ENCODE data around the gene CMSS1. TPM values are rescaled to one million over a fixed set of nuclear protein-coding genes. Genes with fewer than 3 reads are reported as not detected.

CMSS1 gene
- total RNA-seq, 1 experiment from 2014 or later = 55.8 TPM

- H3K4me1 Mint-ChIP-seq (ENCODE audit: low read depth, unreplicated experiment) = no peaks in the 10 kb centered on the region
- no peak for DNase-seq
- CTCF ChIA-PET = interaction anchor here (1.0 kb wide), 1 partner anchor 10 kb away, joined by 3 read pairs; no protein-coding TSS in a partner anchor
- H3K27me3 Mint-ChIP-seq (ENCODE audit: unreplicated experiment) = no peaks in the 10 kb centered on the region
- peaks cover 3% of the 10 kb centered on the region for H3K9me3 Mint-ChIP-seq (ENCODE audit: low read depth, unreplicated experiment)
- H3K27ac Mint-ChIP-seq (ENCODE audit: unreplicated experiment) = no peak overlapping the region
- intact Hi-C loops (cut with micrococcal nuclease; ENCODE audit: unreplicated experiment) = no loop called here
- H3K4me3 Mint-ChIP-seq (ENCODE audit: low read depth, unreplicated experiment) = no peak overlapping the region
- H3K36me3 Mint-ChIP-seq (ENCODE audit: insufficient read depth, unreplicated experiment) = peaks cover 5% of the 10 kb centered on the region
- no peak for TF ChIP-seq CTCF (IDR thresholded peaks at IDR 0.05; ENCODE audit: unreplicated experiment)
- BruUV-seq (replicated peaks) = no TSS peak
These were observed 296.2 kb downstream of the CMSS1 start for GRCh38 chr3:100113723-100114412.

- no peak for TF ChIP-seq CTCF (IDR thresholded peaks at IDR 0.05; ENCODE audit: unreplicated experiment)
- peaks cover 5% of the 10 kb centered on the region for H3K36me3 Mint-ChIP-seq (ENCODE audit: insufficient read depth, unreplicated experiment)
- CTCF ChIA-PET = no interaction called here
- peaks cover 3% of the 10 kb centered on the region for H3K9me3 Mint-ChIP-seq (ENCODE audit: low read depth, unreplicated experiment)
- H3K27ac Mint-ChIP-seq (ENCODE audit: unreplicated experiment) = no peak within 1 kb of the TSS
- intact Hi-C loops (cut with micrococcal nuclease; ENCODE audit: unreplicated experiment) = no loop called here
- no peak within 1 kb of the TSS for H3K4me3 Mint-ChIP-seq (ENCODE audit: low read depth, unreplicated experiment)
- DNase-seq = no peak
- no peaks in the 10 kb centered on the region for H3K27me3 Mint-ChIP-seq (ENCODE audit: unreplicated experiment)
- BruUV-seq (replicated peaks) = no TSS peak
- H3K4me1 Mint-ChIP-seq (ENCODE audit: low read depth, unreplicated experiment) = no peaks in the 10 kb centered on the region
These were observed 296.9 kb downstream of the CMSS1 start, which contains the start of gene FILIP1L for GRCh38 chr3:100114413-100115030. TSS of gene FILIP1L (minus strand) at chr3:100114501.

GRCh38 chr3:100117093-100117492 is 299.4 kb downstream of the CMSS1 start:
- no TSS peak for BruUV-seq (replicated peaks)
- Mint-ChIP-seq H3K36me3 (ENCODE audit: insufficient read depth, unreplicated experiment) (peaks cover 5% of the 10 kb centered on the region), H3K4me1 (ENCODE audit: low read depth, unreplicated experiment) (no peaks in the 10 kb centered on the region), H3K4me3 (ENCODE audit: low read depth, unreplicated experiment) (no peak overlapping the region), H3K27me3 (ENCODE audit: unreplicated experiment) (no peaks in the 10 kb centered on the region), H3K9me3 (ENCODE audit: low read depth, unreplicated experiment) (peaks cover 3% of the 10 kb centered on the region), H3K27ac (ENCODE audit: unreplicated experiment) (no peak overlapping the region)
- intact Hi-C loops (cut with micrococcal nuclease; ENCODE audit: unreplicated experiment) = no loop called here
- CTCF ChIA-PET = no interaction called here
- DNase-seq = no peak
- TF ChIP-seq CTCF (IDR thresholded peaks at IDR 0.05; ENCODE audit: unreplicated experiment) = no peak

GRCh38 chr3:100120012-100120411 is 302.4 kb downstream of the CMSS1 start:
- peaks cover 5% of the 10 kb centered on the region for H3K36me3 Mint-ChIP-seq (ENCODE audit: insufficient read depth, unreplicated experiment)
- no peak for DNase-seq
- CTCF ChIA-PET = no interaction called here
- TF ChIP-seq CTCF (IDR thresholded peaks at IDR 0.05; ENCODE audit: unreplicated experiment) = no peak
- H3K9me3 Mint-ChIP-seq (ENCODE audit: low read depth, unreplicated experiment) = peaks cover 3% of the 10 kb centered on the region
- H3K27me3 Mint-ChIP-seq (ENCODE audit: unreplicated experiment) = no peaks in the 10 kb centered on the region
- no TSS peak for BruUV-seq (replicated peaks)
- no peak overlapping the region for H3K4me3 Mint-ChIP-seq (ENCODE audit: low read depth, unreplicated experiment)
- no peak overlapping the region for H3K27ac Mint-ChIP-seq (ENCODE audit: unreplicated experiment)
- intact Hi-C loops (cut with micrococcal nuclease; ENCODE audit: unreplicated experiment) = no loop called here
- H3K4me1 Mint-ChIP-seq (ENCODE audit: low read depth, unreplicated experiment) = peaks cover 4% of the 10 kb centered on the region

All from Calu3 (cell line).